Skeletal muscle tissue (tissue), 4 donors: ENCODE results near the gene SERP2. TPM values are rescaled to one million over a fixed set of nuclear protein-coding genes. Genes with fewer than 3 reads are reported as not detected.

ENCODE experiments used
- H3K27ac ChIP-seq: one replicate; pipeline ENCODE4 v1.7.0; 2013; ENCODE audit warnings: mild to moderate bottlenecking, low read depth, low read length, inconsistent platforms
- H3K27me3 ChIP-seq, 3 donors: one replicate each; pipeline ENCODE4 v1.7.0; 2013; ENCODE audit warnings: low read length in 3 of 3; ENCODE audit not compliant: control insufficient read depth in 3 of 3, insufficient read depth in 3 of 3
- H3K36me3 ChIP-seq, 3 donors: one replicate each; pipeline ENCODE4 v1.7.0; 2013; ENCODE audit warnings: low read length in 3 of 3; ENCODE audit not compliant: control insufficient read depth in 3 of 3, insufficient read depth in 3 of 3
- H3K4me1 ChIP-seq, 3 donors: one replicate each; pipeline ENCODE4 v1.7.0; 2013; ENCODE audit warnings: low read length in 3 of 3, mild to moderate bottlenecking in 3 of 3; ENCODE audit not compliant: control insufficient read depth in 3 of 3, insufficient read depth in 3 of 3
- H3K4me3 ChIP-seq, 3 donors: one replicate each; pipeline ENCODE4 v1.7.0; 2013; ENCODE audit warnings: low read length in 3 of 3
- H3K9ac ChIP-seq, 3 donors: one replicate each; pipeline ENCODE4 v1.7.0; 2013; ENCODE audit warnings: low read length in 3 of 3, mild to moderate bottlenecking in 3 of 3, moderate library complexity in 2 of 3, low read depth in 1 of 3
- H3K9me3 ChIP-seq, 3 donors: one replicate each; pipeline ENCODE4 v1.7.0; 2013; ENCODE audit warnings: low read length in 3 of 3; ENCODE audit not compliant: control insufficient read depth in 3 of 3
- total RNA-seq: library from RNA; depleted of rRNA; stranded (reverse); fragments of >200 nt; gene quantifications from one replicate; pipeline ENCODE4 v1.2.3, GENCODE V29; 2014
- donor health status: Osteomylitis.

Gene SERP2
- total RNA-seq, 1 donor from 2014 or later, result 5.7 TPM

DNA sequence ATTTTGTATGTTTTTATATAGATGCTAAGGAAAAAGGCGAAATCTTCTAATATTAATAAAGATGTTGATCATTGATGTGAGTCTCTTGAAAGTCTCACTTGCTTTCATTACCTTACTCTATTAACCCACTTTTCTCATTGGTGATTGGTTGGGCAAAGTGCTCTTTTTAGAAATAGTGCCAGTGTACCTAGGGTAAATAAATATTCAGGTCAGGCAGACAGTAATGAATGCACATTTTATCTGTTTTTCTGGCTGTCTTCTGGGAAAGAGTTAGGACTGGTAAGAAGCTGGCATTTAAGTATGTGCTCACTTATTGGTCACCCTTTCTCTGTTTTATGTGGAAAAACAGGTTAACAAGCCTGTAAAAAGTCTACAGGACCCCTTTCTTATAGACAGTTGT, 11.2 kb downstream of the SERP2 start:
- Histone ChIP-seq H3K9me3 (no peaks in the 10 kb centered on the region), H3K9ac (no peak overlapping the region), H3K27me3 (no peaks in the 10 kb centered on the region), H3K27ac (no peak overlapping the region), H3K4me1 (peaks cover 0 to 6% (median 5%) of the 10 kb centered on the region in 3 donors), H3K36me3 (peaks cover 0 to 3% (median 2%) of the 10 kb centered on the region in 3 donors), H3K4me3 (no peak overlapping the region)

DNA sequence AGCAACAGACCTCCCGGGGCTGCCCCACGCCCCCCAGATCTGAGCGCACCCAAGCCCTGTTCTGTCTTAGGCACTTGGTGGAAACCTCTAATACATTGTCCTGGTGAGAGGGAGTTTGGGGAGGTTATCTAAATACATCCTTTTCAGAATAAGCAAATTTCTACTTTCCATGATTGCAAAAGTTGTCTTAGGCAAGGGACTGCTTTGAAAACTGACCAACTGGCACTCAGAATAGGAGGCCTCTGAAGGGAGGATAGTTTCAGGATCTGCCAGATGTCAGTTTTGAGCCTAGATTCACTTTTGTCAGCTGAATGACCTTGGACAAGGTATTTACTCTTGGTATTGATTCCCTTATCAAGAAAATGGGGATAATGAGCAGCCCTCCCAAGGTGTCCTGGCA, 11.8 kb downstream of the SERP2 start:
- Histone ChIP-seq H3K27ac (no peak overlapping the region), H3K4me3 (no peak overlapping the region), H3K27me3 (no peaks in the 10 kb centered on the region), H3K4me1 (peaks cover 0 to 6% (median 5%) of the 10 kb centered on the region in 3 donors), H3K9ac (no peak overlapping the region), H3K9me3 (no peaks in the 10 kb centered on the region), H3K36me3 (peaks cover 0 to 3% (median 0%) of the 10 kb centered on the region in 3 donors)

DNA sequence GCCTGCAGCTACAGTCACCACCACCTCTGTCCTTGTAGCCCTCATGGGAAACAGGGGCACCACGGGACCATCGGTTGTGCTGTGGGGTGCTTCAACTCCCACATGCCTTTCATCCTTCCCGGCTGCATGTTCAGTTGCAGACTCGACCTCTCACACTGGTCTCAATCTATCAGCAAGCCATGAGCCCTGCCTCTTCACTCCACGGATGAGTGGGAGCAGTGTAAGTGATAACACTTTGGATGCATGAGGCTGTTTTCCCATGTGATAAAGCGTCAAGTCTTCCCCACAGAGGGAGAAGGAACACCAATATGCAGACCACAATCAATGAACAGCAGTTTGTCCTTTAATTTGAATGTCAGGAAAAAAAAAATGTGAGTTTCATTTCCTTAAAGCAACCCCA, 12.2 kb downstream of the SERP2 start:
- no peak overlapping the region for H3K9ac ChIP-seq
- H3K27ac ChIP-seq, result no peak overlapping the region
- H3K9me3 ChIP-seq, result no peaks in the 10 kb centered on the region
- peaks cover 0 to 6% (median 5%) of the 10 kb centered on the region in 3 donors for H3K4me1 ChIP-seq
- peaks cover 0 to 3% (median 0%) of the 10 kb centered on the region in 3 donors for H3K36me3 ChIP-seq
- H3K27me3 ChIP-seq, result no peaks in the 10 kb centered on the region
- H3K4me3 ChIP-seq, result no peak overlapping the region

DNA sequence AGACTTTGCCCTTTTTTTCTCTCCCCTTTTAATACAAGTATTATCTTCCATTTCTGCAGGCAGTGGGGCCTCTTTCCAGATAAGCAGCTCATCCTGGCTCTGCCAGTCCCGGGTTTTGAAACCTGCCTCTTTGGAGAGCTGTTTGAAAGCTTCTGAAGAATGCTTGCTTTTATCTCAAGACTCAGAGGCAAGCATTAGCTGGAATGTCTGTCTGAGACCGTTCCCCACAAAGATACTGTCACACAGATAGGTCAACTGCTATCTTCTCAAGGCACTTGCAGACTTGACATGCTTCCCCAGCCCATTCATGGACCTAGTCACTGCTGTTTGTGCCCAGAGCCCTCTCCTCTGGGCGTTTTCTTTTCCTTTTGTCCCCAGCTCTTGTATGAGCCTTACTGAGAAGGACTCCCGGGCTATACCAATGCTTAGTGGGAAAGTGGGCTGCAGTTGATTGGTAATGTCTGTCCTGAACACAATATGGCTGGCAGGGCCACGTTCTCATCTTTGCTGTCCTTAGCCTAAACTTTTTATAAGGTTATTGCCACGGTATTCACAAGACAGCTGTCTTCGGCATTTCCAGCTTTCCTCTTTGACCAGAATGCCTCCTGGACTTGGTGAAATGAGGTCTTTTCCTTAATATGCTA, 13.4 kb downstream of the SERP2 start:
- no peak overlapping the region for H3K27ac ChIP-seq
- peaks cover 0 to 3% (median 0%) of the 10 kb centered on the region in 3 donors for H3K36me3 ChIP-seq

DNA sequence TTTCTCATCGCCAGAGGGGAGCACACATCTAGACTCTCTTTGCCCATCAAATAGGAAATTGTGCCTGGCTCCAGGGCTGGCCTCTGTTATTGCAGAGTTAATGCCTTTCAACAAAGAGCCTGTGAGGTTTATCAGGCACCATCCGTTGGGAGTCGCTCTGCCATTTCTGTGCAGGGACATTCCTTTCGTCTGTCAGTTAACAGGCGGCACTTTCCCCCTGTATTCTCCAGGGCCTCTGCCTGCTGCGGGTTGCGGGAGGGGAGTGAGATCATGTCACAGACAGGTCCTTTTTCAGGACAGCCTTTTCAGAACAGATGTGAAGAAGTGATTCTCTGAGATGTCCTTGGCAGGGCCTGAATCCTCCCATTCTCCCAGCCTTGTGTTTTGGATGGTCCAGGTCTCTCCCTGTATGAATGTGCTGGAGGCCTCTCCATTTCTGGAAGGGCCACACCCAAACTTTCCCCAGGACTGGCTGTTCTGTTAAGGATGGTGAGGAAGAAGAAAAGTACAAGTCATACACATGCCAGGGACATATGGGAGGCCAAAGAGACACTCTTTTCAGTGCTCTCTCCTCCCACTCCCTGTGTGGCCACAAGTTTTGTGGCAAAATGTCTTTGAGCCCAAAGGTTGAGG, 14.9 kb downstream of the SERP2 start:
- H3K4me3 ChIP-seq, result no peak overlapping the region
- peaks cover 0 to 6% (median 5%) of the 10 kb centered on the region in 3 donors for H3K4me1 ChIP-seq
- H3K9me3 ChIP-seq, result no peaks in the 10 kb centered on the region
- H3K27me3 ChIP-seq, result no peaks in the 10 kb centered on the region
- H3K27ac ChIP-seq, result no peak overlapping the region
- H3K36me3 ChIP-seq, result peaks cover 0 to 3% (median 0%) of the 10 kb centered on the region in 3 donors
- H3K9ac ChIP-seq, result no peak overlapping the region

More for the DNA sequence above, 13.4 kb downstream of the SERP2 start:
- H3K4me1 ChIP-seq, result peaks cover 0 to 6% (median 5%) of the 10 kb centered on the region in 3 donors
- no peak overlapping the region for H3K9ac ChIP-seq
- H3K27me3 ChIP-seq, result no peaks in the 10 kb centered on the region
- H3K9me3 ChIP-seq, result no peaks in the 10 kb centered on the region
- no peak overlapping the region for H3K4me3 ChIP-seq

DNA sequence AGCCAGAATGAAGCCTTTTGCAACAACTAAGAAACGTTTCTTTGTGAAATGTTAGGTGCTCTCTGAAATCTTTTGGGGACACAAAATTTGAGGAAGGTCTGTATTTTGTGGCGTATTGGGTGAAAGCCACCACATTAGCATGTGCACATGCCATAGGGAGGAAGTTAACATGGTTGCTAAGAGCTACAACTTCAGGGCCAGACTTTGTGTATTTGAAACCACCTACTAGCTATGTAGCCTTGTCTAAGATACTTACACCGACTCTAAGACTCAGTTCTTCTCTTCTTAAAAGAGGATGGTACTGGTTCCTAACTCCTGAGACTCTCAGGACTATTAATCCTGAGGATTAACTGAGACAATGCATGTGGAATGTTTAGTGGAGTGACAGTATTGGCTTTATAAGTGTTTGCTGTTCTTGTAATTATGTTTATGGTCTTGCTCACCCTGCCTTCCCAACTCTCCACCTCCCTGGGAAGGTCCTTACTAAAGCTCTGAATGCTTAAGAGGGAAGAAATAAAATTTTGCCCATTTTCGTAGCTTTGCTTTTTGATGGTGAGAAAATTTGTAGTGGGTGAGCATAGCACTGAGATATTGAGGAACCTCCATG, 15.5 kb downstream of the SERP2 start:
- Histone ChIP-seq H3K27me3 (no peaks in the 10 kb centered on the region), H3K9ac (no peak overlapping the region), H3K9me3 (no peaks in the 10 kb centered on the region), H3K4me3 (no peak overlapping the region), H3K36me3 (peaks cover 0 to 3% (median 0%) of the 10 kb centered on the region in 3 donors), H3K4me1 (peaks cover 0 to 4% (median 3%) of the 10 kb centered on the region in 3 donors), H3K27ac (no peak overlapping the region)

DNA sequence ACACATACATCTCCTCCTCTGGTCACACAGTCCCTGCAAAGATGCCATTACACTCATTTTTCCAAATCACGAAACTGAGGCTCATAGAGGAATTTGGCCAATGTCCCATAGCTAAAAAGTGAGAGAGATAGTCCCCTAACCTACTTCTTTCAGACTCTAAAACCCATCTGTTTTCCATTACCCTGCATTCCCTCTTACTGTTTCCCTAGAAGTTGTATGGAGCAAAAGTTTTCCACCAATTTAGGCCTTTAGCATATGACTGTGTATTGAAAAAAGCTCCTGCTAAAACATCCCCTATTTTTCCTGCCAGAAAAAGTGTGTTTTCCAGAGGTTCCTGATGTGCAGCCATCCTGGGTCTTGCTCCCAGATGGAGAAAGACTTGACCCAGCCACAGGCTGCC, 16.3 kb downstream of the SERP2 start:
- Histone ChIP-seq H3K9ac (no peak overlapping the region), H3K4me1 (no peaks in the 10 kb centered on the region), H3K27me3 (no peaks in the 10 kb centered on the region), H3K4me3 (no peak overlapping the region), H3K36me3 (peaks cover 0 to 3% (median 0%) of the 10 kb centered on the region in 3 donors), H3K9me3 (no peaks in the 10 kb centered on the region), H3K27ac (no peak overlapping the region)

DNA sequence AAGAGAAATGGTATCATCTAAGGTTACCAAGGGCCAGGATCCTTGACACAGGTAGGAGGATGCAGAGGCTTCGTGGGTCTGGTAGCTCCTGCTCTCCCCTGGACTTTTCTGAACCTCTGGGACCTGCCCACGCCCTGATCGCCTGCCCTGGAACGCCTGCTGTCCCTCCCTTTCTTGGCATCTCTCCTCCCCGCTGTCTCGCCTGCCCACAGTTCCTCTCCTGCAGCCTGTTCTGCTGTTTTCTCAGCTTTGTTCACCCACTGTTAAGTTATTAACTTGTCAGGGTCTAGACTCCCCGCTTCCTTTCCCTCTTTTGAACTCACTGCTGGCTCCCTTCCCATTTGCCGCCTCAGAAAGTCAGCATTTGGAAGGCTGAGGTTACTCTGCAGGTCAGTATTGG, 19.8 kb downstream of the SERP2 start:
- H3K27ac ChIP-seq, result no peak overlapping the region
- H3K9me3 ChIP-seq, result no peaks in the 10 kb centered on the region
- H3K9ac ChIP-seq, result no peak overlapping the region
- peaks cover 0 to 12% (median 5%) of the 10 kb centered on the region in 3 donors for H3K4me1 ChIP-seq
- peaks cover 0 to 3% (median 0%) of the 10 kb centered on the region in 3 donors for H3K27me3 ChIP-seq
- no peak overlapping the region for H3K4me3 ChIP-seq
- H3K36me3 ChIP-seq, result no peaks in the 10 kb centered on the region

DNA sequence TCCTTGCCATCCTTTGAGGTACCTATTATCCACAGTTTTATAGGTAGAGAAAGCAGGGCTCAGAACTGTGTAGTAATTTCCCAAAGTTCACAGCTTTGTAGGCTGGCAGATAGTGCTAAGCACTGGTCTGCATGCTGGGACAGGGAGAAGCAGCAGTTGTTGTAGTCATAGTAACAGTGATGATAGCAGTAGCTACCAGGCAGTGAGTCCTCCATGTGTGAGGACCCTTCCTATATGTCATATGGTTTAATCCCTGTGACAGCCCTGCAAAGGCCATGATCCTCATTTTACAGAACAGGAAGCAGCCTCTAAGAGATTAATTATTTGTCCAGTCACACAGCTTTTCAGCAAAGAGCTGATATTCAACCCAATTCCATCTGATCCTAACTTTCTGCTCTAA, 21.0 kb downstream of the SERP2 start:
- no peak overlapping the region for H3K9ac ChIP-seq
- no peak overlapping the region for H3K4me3 ChIP-seq
- no peaks in the 10 kb centered on the region for H3K9me3 ChIP-seq
- H3K27me3 ChIP-seq, result peaks cover 0 to 3% (median 0%) of the 10 kb centered on the region in 3 donors
- H3K4me1 ChIP-seq, result peaks cover 0 to 12% (median 5%) of the 10 kb centered on the region in 3 donors
- H3K36me3 ChIP-seq, result no peaks in the 10 kb centered on the region
- H3K27ac ChIP-seq, result no peak overlapping the region
